ENCODE measurements around the gene MSANTD3. TPM values are rescaled to one million over a fixed set of nuclear protein-coding genes. Genes with fewer than 3 reads are reported as not detected.

MSANTD3 gene
- total RNA-seq, 1 donor from 2014 or later = 20.2 TPM

DNA sequence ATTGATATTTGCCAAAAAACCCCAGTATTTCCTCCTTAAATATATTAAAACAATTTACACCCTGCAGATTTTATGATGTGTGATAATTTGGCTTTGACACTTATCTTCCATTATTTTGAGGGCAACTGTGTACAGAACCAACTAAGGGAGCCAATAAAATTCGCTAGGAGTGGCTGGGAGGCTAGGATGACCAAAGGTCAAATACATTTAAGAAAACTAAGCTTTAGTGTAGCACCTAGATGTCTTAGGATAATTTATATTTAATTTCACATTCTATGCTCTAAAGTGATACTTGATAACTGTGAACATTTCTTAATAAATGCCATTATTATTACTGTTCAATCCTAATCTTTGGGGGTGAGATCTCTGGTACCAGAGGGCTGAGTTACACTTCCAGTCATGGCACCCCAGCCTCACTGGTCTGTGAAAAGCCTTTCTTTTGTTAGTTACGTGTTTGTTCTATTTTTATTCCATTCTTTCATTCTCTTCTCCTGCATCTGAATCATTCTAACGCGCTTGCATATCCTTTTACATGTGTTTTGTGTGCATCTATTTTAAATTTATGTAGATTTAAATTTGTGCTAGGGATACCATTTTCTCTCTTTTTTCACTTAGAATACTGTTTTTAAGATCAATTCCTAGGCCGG, 19.1 kb downstream of the MSANTD3 start:
- Histone ChIP-seq H3K27me3 (ENCODE audit: low read depth) (no peaks in the 10 kb centered on the region), H3K4me1 (peaks cover 13% of the 10 kb centered on the region), H3K36me3 (peaks cover 32% of the 10 kb centered on the region), H3K4me3 (no peak overlapping the region), H3K9me3 (no peaks in the 10 kb centered on the region), H3K27ac (no peak overlapping the region)
- DNase-seq = no peak
- intact Hi-C loops (cut with DNase I) = no loop called here
- ATAC-seq = no peak
- TF ChIP-seq, protein P1, sequence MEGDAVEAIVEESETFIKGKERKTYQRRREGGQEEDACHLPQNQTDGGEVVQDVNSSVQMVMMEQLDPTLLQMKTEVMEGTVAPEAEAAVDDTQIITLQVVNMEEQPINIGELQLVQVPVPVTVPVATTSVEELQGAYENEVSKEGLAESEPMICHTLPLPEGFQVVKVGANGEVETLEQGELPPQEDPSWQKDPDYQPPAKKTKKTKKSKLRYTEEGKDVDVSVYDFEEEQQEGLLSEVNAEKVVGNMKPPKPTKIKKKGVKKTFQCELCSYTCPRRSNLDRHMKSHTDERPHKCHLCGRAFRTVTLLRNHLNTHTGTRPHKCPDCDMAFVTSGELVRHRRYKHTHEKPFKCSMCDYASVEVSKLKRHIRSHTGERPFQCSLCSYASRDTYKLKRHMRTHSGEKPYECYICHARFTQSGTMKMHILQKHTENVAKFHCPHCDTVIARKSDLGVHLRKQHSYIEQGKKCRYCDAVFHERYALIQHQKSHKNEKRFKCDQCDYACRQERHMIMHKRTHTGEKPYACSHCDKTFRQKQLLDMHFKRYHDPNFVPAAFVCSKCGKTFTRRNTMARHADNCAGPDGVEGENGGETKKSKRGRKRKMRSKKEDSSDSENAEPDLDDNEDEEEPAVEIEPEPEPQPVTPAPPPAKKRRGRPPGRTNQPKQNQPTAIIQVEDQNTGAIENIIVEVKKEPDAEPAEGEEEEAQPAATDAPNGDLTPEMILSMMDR (IDR thresholded peaks at IDR 0.05) = no peak

DNA sequence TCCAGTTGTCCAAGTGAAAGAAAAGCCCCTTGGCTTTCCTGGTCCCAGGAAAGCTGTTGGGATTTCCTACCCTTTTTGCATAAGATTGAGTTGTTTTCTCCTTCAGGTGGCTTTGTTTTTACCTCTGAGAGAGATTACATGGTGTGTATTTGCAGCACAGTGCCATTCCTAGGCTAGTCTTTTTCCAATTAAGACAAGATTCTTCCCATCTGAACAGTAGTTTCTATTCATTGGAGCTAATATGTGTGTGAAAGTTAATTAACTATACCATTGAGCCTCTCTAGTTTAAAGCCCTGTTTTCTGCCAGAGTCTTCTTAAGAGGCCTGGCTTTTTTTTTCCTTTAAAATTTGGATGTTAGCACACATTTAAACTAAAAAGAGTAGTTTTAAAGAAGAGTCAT, 20.1 kb downstream of the MSANTD3 start:
- TF ChIP-seq, protein P1 (IDR thresholded peaks at IDR 0.05) = no peak
- no peak for ATAC-seq
- no peak overlapping the region for H3K4me3 ChIP-seq

DNA sequence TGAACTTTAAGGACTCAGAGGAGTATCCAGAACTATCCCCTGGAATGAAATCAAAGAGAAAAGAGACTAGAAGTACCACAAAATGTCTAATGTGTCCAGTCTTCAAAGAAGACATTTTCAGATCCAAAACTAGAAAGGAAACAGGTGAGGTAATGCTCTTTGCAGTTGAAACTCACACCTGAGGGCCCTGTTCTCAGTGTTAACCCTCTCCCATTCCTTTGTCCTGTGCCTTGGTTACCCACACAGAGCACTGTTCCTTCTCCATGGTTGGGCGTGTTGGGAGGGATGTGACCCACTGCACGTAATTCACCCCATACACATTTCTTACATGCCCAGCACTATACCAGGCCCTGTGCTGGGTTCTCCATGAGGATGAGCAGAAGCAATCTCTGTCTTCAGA, 21.3 kb downstream of the MSANTD3 start:
- no peak for ATAC-seq
- DNase-seq = no peak
- H3K9me3 ChIP-seq = no peaks in the 10 kb centered on the region
- no peak overlapping the region for H3K4me3 ChIP-seq
- intact Hi-C loops (cut with DNase I) = no loop called here
- peaks cover 13% of the 10 kb centered on the region for H3K4me1 ChIP-seq
- no peak overlapping the region for H3K27ac ChIP-seq
- H3K27me3 ChIP-seq (ENCODE audit: low read depth) = no peaks in the 10 kb centered on the region
- H3K36me3 ChIP-seq = peaks cover 18% of the 10 kb centered on the region
- TF ChIP-seq, protein P1 (IDR thresholded peaks at IDR 0.05) = no peak

More for the DNA sequence above, 20.1 kb downstream of the MSANTD3 start:
- H3K36me3 ChIP-seq = peaks cover 27% of the 10 kb centered on the region
- peaks cover 13% of the 10 kb centered on the region for H3K4me1 ChIP-seq
- no peaks in the 10 kb centered on the region for H3K27me3 ChIP-seq (ENCODE audit: low read depth)
- H3K27ac ChIP-seq = no peak overlapping the region
- intact Hi-C loops (cut with DNase I) = no loop called here
- no peaks in the 10 kb centered on the region for H3K9me3 ChIP-seq
- no peak for DNase-seq

DNA sequence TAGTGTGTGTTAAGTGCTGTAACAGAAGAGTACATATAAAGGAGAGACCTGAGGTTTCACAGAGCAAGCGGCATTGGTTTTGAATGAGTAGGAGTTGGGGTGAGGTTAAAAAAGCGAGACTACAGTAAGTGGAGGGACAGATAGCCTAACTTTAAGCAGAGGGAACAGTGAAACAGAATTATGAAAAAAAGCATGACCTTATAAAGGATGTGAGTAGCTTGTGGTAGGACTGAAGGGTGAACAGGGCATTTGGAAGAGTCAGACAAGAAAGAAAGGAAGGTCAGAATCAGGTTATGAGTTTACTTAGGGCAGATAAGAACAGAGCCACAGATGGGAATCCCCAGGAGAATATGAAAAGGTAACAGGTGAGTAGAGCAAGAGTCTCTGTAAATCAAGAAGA, 22.5 kb downstream of the MSANTD3 start:
- H3K4me1 ChIP-seq = peaks cover 3% of the 10 kb centered on the region
- TF ChIP-seq, protein P1 (IDR thresholded peaks at IDR 0.05) = no peak
- no peaks in the 10 kb centered on the region for H3K9me3 ChIP-seq
- DNase-seq = no peak
- no peak overlapping the region for H3K27ac ChIP-seq
- intact Hi-C loops (cut with DNase I) = no loop called here
- peaks cover 15% of the 10 kb centered on the region for H3K36me3 ChIP-seq
- no peak overlapping the region for H3K4me3 ChIP-seq
- H3K27me3 ChIP-seq (ENCODE audit: low read depth) = no peaks in the 10 kb centered on the region
- ATAC-seq = no peak

DNA sequence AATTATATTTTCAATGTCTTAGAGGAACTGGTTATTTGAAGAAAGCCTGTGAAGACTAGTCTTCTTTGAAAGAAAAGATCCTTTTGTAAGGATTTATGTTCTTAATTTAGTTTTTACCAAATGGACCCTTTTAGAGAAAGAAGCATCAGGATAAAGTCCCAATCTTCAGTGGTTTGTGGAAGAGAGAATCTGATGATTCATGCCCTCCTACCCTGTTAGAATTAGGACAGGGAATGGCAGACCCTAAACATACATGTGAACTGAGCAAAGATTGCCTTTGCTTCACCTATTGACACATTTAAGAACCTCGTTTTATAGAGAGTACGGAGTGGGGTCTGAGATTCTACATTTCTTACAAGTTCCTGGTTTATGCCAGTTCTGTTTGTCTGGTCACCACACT, 26.0 kb downstream of the MSANTD3 start:
- no peak overlapping the region for H3K27ac ChIP-seq
- H3K36me3 ChIP-seq = peaks cover 6% of the 10 kb centered on the region
- H3K4me1 ChIP-seq = no peaks in the 10 kb centered on the region
- TF ChIP-seq, protein P1 (IDR thresholded peaks at IDR 0.05) = no peak
- H3K9me3 ChIP-seq = no peaks in the 10 kb centered on the region
- intact Hi-C loops (cut with DNase I) = no loop called here
- no peak for ATAC-seq
- no peaks in the 10 kb centered on the region for H3K27me3 ChIP-seq (ENCODE audit: low read depth)
- no peak for DNase-seq
- no peak overlapping the region for H3K4me3 ChIP-seq
